HEK293 (cell line): ENCODE data around the gene ETV6.
A peak's percentile ranks its signal among the peaks of the same experiment; 100 is the strongest.

Experiments used
- CTCF ChIA-PET: fragments of 350-600 bp; formaldehyde crosslinking; extraction: SDS; loops from one replicate; lab custom pipeline; 2021; ENCODE audit warnings: antibody characterized with exemption; lab: Yijun Ruan, JAX
- POLR2A ChIA-PET: fragments of 300-600 bp; formaldehyde crosslinking; extraction: SDS; loops from one replicate; lab custom pipeline; 2020; ENCODE audit warnings: antibody characterized with exemption, inconsistent platforms; lab: Yijun Ruan, JAX
- H3K27ac ChIP-seq: fragments of 200-500 bp; sonication (Bioruptor generic); 2 replicates; pipeline ENCODE4 v1.5.1; 2014; ENCODE audit warnings: low read depth, low read length, control low read depth, inconsistent platforms; ENCODE audit errors: extremely low read depth
- H3K36me3 ChIP-seq, 2 experiments: fragments of 200-500 bp in 1 of 2; sonication (Bioruptor generic) in 1 of 2; 1 replicate in 1 of 2; 2 replicates in 1 of 2; pipeline ENCODE4 v1.5.1; 2014 to 2017; ENCODE audit warnings: inconsistent platforms in 2 of 2, low read length in 2 of 2; ENCODE audit not compliant: control insufficient read depth in 2 of 2, insufficient read depth in 1 of 2
- H3K4me1 ChIP-seq: fragments of 200-500 bp; sonication (Bioruptor generic); 2 replicates; pipeline ENCODE4 v1.5.1; 2014; ENCODE audit warnings: mild to moderate bottlenecking, low read length, inconsistent platforms; ENCODE audit not compliant: control insufficient read depth, insufficient read depth
- H3K4me3 ChIP-seq: 2 replicates; pipeline ENCODE4 v1.5.1; 2011; ENCODE audit warnings: low read depth, mild to moderate bottlenecking, control low read depth, low read length, moderate library complexity
- H3K9me3 ChIP-seq: fragments of 200-500 bp; sonication (Bioruptor generic); 2 replicates; pipeline ENCODE4 v1.5.1; 2014; ENCODE audit warnings: low read depth, low read length, inconsistent platforms; ENCODE audit not compliant: control insufficient read depth, insufficient read depth
- PRDM4 ChIP-seq: fragments of 450-650 bp; formaldehyde crosslinking; IDR thresholded peaks from 2 replicates; pipeline ENCODE4 v1.5.1; 2017; ENCODE audit warnings: missing biosample characterization, missing genetic modification characterization
- TRIM28 ChIP-seq: IDR thresholded peaks from 2 replicates; pipeline ENCODE4 v1.6.1; 2011; ENCODE audit warnings: low read length, control low read depth, borderline replicate concordance
- YY1 ChIP-seq: fragments of 450-650 bp; formaldehyde crosslinking; IDR thresholded peaks from 2 replicates; pipeline ENCODE4 v1.5.1; 2018; ENCODE audit warnings: missing biosample characterization, missing genetic modification characterization
- ZBTB1 ChIP-seq: fragments of 450-650 bp; formaldehyde crosslinking; IDR thresholded peaks from 2 replicates; pipeline ENCODE4 v1.5.1; 2016; ENCODE audit warnings: missing biosample characterization, missing genetic modification characterization
- ZBTB20 ChIP-seq: fragments of 450-650 bp; formaldehyde crosslinking; IDR thresholded peaks from 2 replicates; pipeline ENCODE4 v1.5.1; 2016; ENCODE audit warnings: missing biosample characterization, missing genetic modification characterization
- ZBTB26 ChIP-seq: fragments of 450-650 bp; formaldehyde crosslinking; optimal IDR thresholded peaks from 2 replicates; pipeline ENCODE3; 2016; ENCODE audit warnings: missing biosample characterization, mild to moderate bottlenecking, missing genetic modification characterization
- ZFP3 ChIP-seq: fragments of 450-650 bp; formaldehyde crosslinking; IDR thresholded peaks from 2 replicates; pipeline ENCODE4 v1.5.1; 2016; ENCODE audit warnings: low read depth, missing biosample characterization, missing genetic modification characterization
- ZFP41 ChIP-seq: fragments of 450-650 bp; formaldehyde crosslinking; IDR thresholded peaks from 2 replicates; pipeline ENCODE4 v1.5.1; 2016; ENCODE audit warnings: missing biosample characterization, missing genetic modification characterization, borderline replicate concordance
- ZNF335 ChIP-seq: fragments of 450-650 bp; formaldehyde crosslinking; conservative IDR thresholded peaks from 2 replicates; pipeline ENCODE4 v1.5.1; 2016; ENCODE audit warnings: missing biosample characterization, missing genetic modification characterization
- ZNF341 ChIP-seq: fragments of 450-650 bp; formaldehyde crosslinking; IDR thresholded peaks from 2 replicates; pipeline ENCODE4; 2016; ENCODE audit warnings: low read depth, missing biosample characterization, missing genetic modification characterization
- ZNF449 ChIP-seq: fragments of 450-650 bp; formaldehyde crosslinking; IDR thresholded peaks from 2 replicates; pipeline ENCODE4 v1.5.1; 2017; ENCODE audit warnings: missing biosample characterization, mild to moderate bottlenecking, missing genetic modification characterization, moderate library complexity
- ZNF596 ChIP-seq: fragments of 450-650 bp; IDR thresholded peaks from 2 replicates; pipeline ENCODE4 v1.5.0; 2018; ENCODE audit warnings: missing biosample characterization, mild to moderate bottlenecking, missing genetic modification characterization, moderate library complexity
- ZNF660 ChIP-seq: fragments of 450-650 bp; IDR thresholded peaks from 2 replicates; pipeline ENCODE4 v1.5.1; 2018; ENCODE audit warnings: missing biosample characterization, mild to moderate bottlenecking, missing genetic modification characterization
- ZNF768 ChIP-seq: fragments of 450-650 bp; formaldehyde crosslinking; IDR thresholded peaks from 2 replicates; pipeline ENCODE4 v1.5.1; 2018; ENCODE audit warnings: missing biosample characterization, mild to moderate bottlenecking, missing genetic modification characterization
- ZNF777 ChIP-seq: fragments of 450-650 bp; formaldehyde crosslinking; IDR thresholded peaks from 2 replicates; pipeline ENCODE4 v1.5.1; 2017; ENCODE audit warnings: missing biosample characterization, missing genetic modification characterization, borderline replicate concordance
- ZXDB ChIP-seq: fragments of 450-650 bp; formaldehyde crosslinking; IDR thresholded peaks from 2 replicates; pipeline ENCODE4 v1.5.1; 2016; ENCODE audit warnings: missing biosample characterization, missing genetic modification characterization
- TF ChIP-seq, protein P1 (sequence below): fragments of 450-650 bp; IDR thresholded peaks from 2 replicates; pipeline ENCODE4 v1.5.1; 2018; ENCODE audit warnings: missing biosample characterization, mild to moderate bottlenecking, missing genetic modification characterization
- TF ChIP-seq, protein P2 (sequence below): fragments of 450-650 bp; IDR thresholded peaks from 2 replicates; pipeline ENCODE4 v1.5.1; 2018; ENCODE audit warnings: missing biosample characterization, missing genetic modification characterization

The ETV6 gene

GRCh38 chr12:11649413-11650285 lies at the start of gene ETV6:
ETV6 (plus strand) TSS chr12:11649674; CDS start chr12:11650128, 454 bp downstream.
- Histone ChIP-seq H3K9me3 (no peaks in the 10 kb centered on the region), H3K36me3 (no peaks in the 10 kb centered on the region), H3K27ac (peak within 1 kb of the TSS; percentile 97), H3K4me3 (peak within 1 kb of the TSS; percentile 90), H3K4me1 (peaks cover 4% of the 10 kb centered on the region; the same call in 1 of the 2 replicates)
- ChIA-PET POLR2A (interaction anchor here (0.6 to 1.8 kb wide), 4 partner anchors 19 to 707 kb away, joined by 3 to 6 read pairs (median 4); partner anchors contain the start of gene BORCS5), CTCF (interaction anchor here (0.7 to 0.8 kb wide), 2 partner anchors 155 to 384 kb away, joined by 3 read pairs; no protein-coding TSS in a partner anchor)
- TF ChIP-seq ZNF335 (tag by site-specific recombination) = peak; percentile 80
- 0 out of 2 replicates have a peak, but pooled peaks have one; percentile 5 for TF ChIP-seq ZNF596
- TF ChIP-seq ZNF341 (tag by site-specific recombination) = peak; percentile 37; the same call in 1 of the 2 replicates
- peak; percentile 43; the same call in 1 of the 2 replicates for TF ChIP-seq ZBTB20 (tag by site-specific recombination)
- TF ChIP-seq ZNF768 (tag by site-specific recombination) = 0 out of 2 replicates have a peak, but pooled peaks have one; percentile 27
- TF ChIP-seq YY1 (tag by site-specific recombination) = no peak
- no peak for TF ChIP-seq ZBTB1 (tag by site-specific recombination)
- TF ChIP-seq, protein P1, sequence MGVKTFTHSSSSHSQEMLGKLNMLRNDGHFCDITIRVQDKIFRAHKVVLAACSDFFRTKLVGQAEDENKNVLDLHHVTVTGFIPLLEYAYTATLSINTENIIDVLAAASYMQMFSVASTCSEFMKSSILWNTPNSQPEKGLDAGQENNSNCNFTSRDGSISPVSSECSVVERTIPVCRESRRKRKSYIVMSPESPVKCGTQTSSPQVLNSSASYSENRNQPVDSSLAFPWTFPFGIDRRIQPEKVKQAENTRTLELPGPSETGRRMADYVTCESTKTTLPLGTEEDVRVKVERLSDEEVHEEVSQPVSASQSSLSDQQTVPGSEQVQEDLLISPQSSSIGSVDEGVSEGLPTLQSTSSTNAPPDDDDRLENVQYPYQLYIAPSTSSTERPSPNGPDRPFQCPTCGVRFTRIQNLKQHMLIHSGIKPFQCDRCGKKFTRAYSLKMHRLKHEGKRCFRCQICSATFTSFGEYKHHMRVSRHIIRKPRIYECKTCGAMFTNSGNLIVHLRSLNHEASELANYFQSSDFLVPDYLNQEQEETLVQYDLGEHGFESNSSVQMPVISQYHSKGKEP = no peak
- 0 out of 2 replicates have a peak, but pooled peaks have one; percentile 33 for TF ChIP-seq ZNF660 (tag by site-specific recombination)
- TF ChIP-seq, protein P2, sequence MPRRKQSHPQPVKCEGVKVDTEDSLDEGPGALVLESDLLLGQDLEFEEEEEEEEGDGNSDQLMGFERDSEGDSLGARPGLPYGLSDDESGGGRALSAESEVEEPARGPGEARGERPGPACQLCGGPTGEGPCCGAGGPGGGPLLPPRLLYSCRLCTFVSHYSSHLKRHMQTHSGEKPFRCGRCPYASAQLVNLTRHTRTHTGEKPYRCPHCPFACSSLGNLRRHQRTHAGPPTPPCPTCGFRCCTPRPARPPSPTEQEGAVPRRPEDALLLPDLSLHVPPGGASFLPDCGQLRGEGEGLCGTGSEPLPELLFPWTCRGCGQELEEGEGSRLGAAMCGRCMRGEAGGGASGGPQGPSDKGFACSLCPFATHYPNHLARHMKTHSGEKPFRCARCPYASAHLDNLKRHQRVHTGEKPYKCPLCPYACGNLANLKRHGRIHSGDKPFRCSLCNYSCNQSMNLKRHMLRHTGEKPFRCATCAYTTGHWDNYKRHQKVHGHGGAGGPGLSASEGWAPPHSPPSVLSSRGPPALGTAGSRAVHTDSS (tag by site-specific recombination) = no peak
- TF ChIP-seq ZBTB26 = peak; percentile 26
- TF ChIP-seq ZNF449 (tag by site-specific recombination) = 0 out of 2 replicates have a peak, but pooled peaks have one; percentile 21
- TF ChIP-seq PRDM4 (tag by site-specific recombination) = 0 out of 2 replicates have a peak, but pooled peaks have one; percentile 9

DNA sequence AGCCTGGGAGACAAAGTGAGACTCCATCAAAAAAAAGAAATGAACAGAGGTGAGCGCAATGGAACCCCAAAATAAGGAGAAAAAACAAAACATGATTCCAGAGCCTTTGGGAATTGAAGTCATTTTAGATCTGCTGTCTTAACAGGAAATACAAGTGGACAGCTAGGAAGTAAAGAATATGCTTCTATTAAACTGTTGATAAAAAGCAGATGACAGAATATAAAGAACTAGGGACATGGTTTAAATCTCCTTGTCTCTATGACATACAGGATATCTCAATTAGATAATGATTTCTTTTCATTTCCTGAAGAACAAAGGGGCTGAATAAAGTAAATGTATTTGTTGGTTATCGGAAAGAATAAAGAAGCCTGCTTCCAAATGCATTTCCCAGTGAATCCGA lies 49.3 kb upstream of the ETV6 start:
- Histone ChIP-seq H3K4me3 (no peak overlapping the region), H3K4me1 (no peaks in the 10 kb centered on the region), H3K27ac (no peak overlapping the region), H3K36me3 (no peaks in the 10 kb centered on the region), H3K9me3 (no peaks in the 10 kb centered on the region)
- POLR2A ChIA-PET = no interaction called here
- TF ChIP-seq ZFP41 (tag by site-specific recombination) = no peak
- TF ChIP-seq ZNF777 (tag by site-specific recombination) = no peak
- TF ChIP-seq TRIM28 = no peak
- TF ChIP-seq ZXDB (tag by site-specific recombination) = no peak
- no peak for TF ChIP-seq ZFP3 (tag by site-specific recombination)
- CTCF ChIA-PET = no interaction called here
